Chondrocyte (in vitro differentiated cells): Measurements from ENCODE around the gene TMEM74B. TPM values are rescaled to one million over a fixed set of nuclear protein-coding genes. Genes with fewer than 3 reads are reported as not detected.

Source experiments
- DNase-seq: peaks from one replicate; pipeline ENCODE4 v3.0.0; 2021; ENCODE audit warnings: mixed read lengths, low spot score
- H3K27ac Mint-ChIP-seq: one replicate; pipeline ENCODE4 v1.8.0; 2021; ENCODE audit warnings: mild to moderate bottlenecking, moderate library complexity, mixed read lengths; ENCODE audit not compliant: unreplicated experiment
- H3K27me3 Mint-ChIP-seq: 2 replicates; pipeline ENCODE4 v1.8.0; 2021; ENCODE audit warnings: low read depth, mixed read lengths
- H3K36me3 Mint-ChIP-seq: 2 replicates; pipeline ENCODE4 v1.8.0; 2021; ENCODE audit warnings: low read depth, mixed read lengths
- H3K4me1 Mint-ChIP-seq: 2 replicates; pipeline ENCODE4 v1.8.0; 2021; ENCODE audit warnings: low read depth, mild to moderate bottlenecking, mixed read lengths
- H3K4me3 Mint-ChIP-seq: one replicate; pipeline ENCODE4 v1.8.0; 2021; ENCODE audit warnings: mild to moderate bottlenecking, moderate library complexity, mixed read lengths; ENCODE audit not compliant: unreplicated experiment
- H3K9me3 Mint-ChIP-seq: 2 replicates; pipeline ENCODE4 v1.8.0; 2021; ENCODE audit warnings: low read depth, mixed read lengths
- total RNA-seq: library from RNA; stranded (reverse); gene quantifications from 3 replicates; pipeline ENCODE4 v1.2.1, GENCODE V29; 2021
- TF ChIP-seq, protein P1 (sequence below): fragments of 200-600 bp; sonication (generic); IDR thresholded peaks from 2 replicates; pipeline ENCODE4 v1.5.0; 2021; ENCODE audit warnings: antibody characterized with exemption, mild to moderate bottlenecking, moderate library complexity

TMEM74B gene
- total RNA-seq, 1 donor from 2014 or later: 0.65 TPM

DNA sequence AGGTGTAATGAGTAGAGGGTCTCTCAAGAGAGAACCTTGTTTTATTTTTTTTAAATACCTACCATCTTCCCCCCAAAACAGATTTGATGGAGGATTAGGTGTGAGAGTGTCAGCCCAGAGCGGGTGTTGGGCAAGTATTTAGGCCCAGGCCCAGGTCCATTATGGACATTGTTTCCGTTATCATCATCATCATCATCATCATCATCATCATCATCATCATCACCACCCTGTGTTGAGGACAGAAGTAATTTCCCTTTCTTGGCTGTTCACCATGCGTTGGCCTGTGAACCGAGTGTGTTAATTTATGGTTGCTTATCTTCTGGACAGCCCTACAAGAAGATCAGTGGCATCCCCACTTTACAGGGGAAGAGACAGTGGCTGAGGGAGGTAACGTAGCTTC lies 37.8 kb downstream of the TMEM74B start:
- no peak overlapping the region for H3K27ac Mint-ChIP-seq
- no peaks in the 10 kb centered on the region for H3K9me3 Mint-ChIP-seq
- H3K4me1 Mint-ChIP-seq: no peaks in the 10 kb centered on the region
- H3K36me3 Mint-ChIP-seq: peaks cover 18% of the 10 kb centered on the region
- TF ChIP-seq, protein P1, sequence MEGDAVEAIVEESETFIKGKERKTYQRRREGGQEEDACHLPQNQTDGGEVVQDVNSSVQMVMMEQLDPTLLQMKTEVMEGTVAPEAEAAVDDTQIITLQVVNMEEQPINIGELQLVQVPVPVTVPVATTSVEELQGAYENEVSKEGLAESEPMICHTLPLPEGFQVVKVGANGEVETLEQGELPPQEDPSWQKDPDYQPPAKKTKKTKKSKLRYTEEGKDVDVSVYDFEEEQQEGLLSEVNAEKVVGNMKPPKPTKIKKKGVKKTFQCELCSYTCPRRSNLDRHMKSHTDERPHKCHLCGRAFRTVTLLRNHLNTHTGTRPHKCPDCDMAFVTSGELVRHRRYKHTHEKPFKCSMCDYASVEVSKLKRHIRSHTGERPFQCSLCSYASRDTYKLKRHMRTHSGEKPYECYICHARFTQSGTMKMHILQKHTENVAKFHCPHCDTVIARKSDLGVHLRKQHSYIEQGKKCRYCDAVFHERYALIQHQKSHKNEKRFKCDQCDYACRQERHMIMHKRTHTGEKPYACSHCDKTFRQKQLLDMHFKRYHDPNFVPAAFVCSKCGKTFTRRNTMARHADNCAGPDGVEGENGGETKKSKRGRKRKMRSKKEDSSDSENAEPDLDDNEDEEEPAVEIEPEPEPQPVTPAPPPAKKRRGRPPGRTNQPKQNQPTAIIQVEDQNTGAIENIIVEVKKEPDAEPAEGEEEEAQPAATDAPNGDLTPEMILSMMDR: no peak
- H3K4me3 Mint-ChIP-seq: no peak overlapping the region
- DNase-seq: no peak
- no peaks in the 10 kb centered on the region for H3K27me3 Mint-ChIP-seq

DNA sequence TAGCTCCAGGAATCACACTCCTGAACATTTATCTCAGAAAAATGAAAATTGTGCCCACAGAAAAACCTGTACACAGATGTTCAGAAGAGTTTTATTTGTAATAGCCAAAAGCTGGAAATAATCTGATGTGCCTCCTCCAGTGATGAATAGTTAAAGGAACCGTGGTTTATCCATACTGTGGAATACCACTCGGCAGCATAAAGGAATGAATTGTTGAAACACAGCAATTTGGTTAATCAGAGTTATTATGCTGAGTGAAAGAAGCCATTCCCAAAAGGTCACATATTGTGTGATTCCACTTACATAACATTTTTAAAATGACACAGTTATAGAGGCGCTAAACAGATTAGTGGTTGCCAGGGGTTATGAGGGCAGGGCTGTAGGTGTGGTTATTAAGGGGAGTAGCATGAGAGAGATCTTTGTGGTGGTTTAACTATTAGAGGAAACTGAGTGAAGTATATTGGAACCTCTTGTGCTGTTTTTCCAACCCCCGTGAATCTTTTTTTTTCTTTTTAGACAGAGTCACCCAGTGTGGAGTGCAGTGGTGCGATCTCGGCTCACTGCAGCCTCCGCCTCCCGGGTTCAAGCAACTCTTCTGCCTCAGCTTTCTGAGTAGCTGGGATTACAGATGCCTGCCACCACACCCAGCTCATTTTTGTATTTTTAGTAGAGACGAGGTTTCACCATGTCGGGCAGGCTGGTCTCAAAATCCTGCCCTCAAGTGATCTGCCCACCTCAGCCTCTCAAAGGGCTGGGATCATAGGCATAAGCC lies 40.2 kb downstream of the TMEM74B start:
- H3K36me3 Mint-ChIP-seq: peaks cover 30% of the 10 kb centered on the region

DNA sequence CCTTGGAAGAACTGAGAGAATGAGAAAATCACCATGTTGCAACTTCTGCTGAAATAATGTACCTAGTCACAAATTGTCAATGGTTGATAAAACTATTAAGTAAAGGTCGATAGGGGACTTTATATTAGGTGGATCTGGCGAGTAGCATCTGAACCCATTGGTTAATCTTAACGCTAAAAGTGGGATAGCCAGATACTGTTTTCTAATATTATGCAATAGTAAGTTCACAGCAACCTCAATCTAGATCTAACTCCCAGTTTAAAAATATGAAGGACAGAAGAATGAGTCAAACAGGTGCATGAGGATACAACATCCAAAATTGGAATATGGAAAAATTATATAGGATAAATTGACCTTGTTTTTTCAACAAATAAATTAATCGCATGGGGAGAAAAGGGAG lies 47.5 kb downstream of the TMEM74B start:
- Mint-ChIP-seq H3K4me3 (no peak overlapping the region), H3K27ac (no peak overlapping the region), H3K36me3 (peaks cover 47% of the 10 kb centered on the region)

More for the DNA sequence above, 40.2 kb downstream of the TMEM74B start:
- Mint-ChIP-seq H3K9me3 (peaks cover 3% of the 10 kb centered on the region), H3K27ac (no peak overlapping the region), H3K27me3 (no peaks in the 10 kb centered on the region), H3K4me1 (no peaks in the 10 kb centered on the region), H3K4me3 (no peak overlapping the region)
- no peak for DNase-seq
- TF ChIP-seq, protein P1: no peak

DNA sequence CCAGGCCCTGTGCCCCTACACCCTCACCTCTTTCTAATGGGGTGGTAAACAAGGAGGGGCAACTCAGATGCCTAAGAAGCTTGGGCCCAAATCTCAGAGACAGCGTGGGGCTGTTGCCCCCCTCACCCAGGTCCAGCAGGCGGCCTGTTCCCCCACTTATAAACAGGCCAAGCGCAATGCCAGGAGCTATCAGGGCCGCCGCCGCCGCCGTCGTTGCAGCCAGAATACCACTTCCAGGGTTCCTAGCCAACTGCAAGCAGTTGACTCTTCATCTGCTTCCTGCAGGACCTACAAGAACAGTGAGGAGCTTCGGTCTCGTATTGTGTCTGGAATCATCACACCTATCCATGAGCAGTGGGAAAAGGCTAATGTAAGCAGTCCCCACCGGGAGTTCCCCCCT lies 49.9 kb downstream of the TMEM74B start:
- TF ChIP-seq, protein P1: no peak
- Mint-ChIP-seq H3K9me3 (peaks cover 7% of the 10 kb centered on the region), H3K4me1 (peaks cover 3% of the 10 kb centered on the region), H3K4me3 (no peak overlapping the region), H3K36me3 (peaks cover 57% of the 10 kb centered on the region), H3K27me3 (no peaks in the 10 kb centered on the region), H3K27ac (no peak overlapping the region)
- no peak for DNase-seq

More for the DNA sequence above, 47.5 kb downstream of the TMEM74B start:
- no peak for DNase-seq
- TF ChIP-seq, protein P1: no peak
- Mint-ChIP-seq H3K4me1 (no peaks in the 10 kb centered on the region), H3K9me3 (peaks cover 10% of the 10 kb centered on the region), H3K27me3 (no peaks in the 10 kb centered on the region)

DNA sequence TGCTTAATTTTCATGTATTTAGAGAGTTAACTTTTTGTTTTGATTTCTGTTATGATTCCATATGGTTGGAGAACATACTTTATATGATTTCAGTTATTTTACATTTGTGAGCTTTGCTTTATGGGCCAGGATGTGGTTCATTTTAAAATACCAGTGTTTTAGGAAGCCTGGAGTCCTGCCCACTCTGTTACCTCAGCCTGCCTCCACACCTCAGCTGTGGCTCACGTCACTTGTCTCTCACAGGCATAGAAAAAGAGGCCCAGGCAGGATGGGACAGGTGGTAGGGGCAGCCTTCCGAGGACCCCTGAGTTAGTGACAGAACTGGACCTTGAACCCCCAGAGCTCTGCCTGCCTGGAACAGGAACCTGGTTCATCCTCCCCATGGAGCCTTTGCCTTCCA lies 50.4 kb downstream of the TMEM74B start:
- Mint-ChIP-seq H3K4me1 (peaks cover 3% of the 10 kb centered on the region), H3K4me3 (no peak overlapping the region), H3K36me3 (peaks cover 58% of the 10 kb centered on the region), H3K9me3 (peaks cover 7% of the 10 kb centered on the region), H3K27ac (no peak overlapping the region), H3K27me3 (no peaks in the 10 kb centered on the region)
- TF ChIP-seq, protein P1: no peak
- DNase-seq: no peak
